Activated naive CD8-positive, alpha-beta T cell treated with anti-CD3 and anti-CD28 coated beads, Interleukin-2, amount 10 ng/mL, durations not matched to agents 7 days and 5 days (primary cell): ENCODE data around the gene ADCY1. TPM values are rescaled to one million over a fixed set of nuclear protein-coding genes. Genes with fewer than 3 reads are reported as not detected.
"Not testable (repeated sequence)": the region's sequence is repeated elsewhere in the genome, so short reads cannot be mapped to it uniquely, and the experiment has no call there.

Experiments used
- ATAC-seq: fragments of 150-1000 bp; cut with Tn5 transposase; one replicate; pipeline ENCODE4 v1.10.0; 2021; ENCODE audit warnings: low read depth, moderate library complexity
- POLR2A ChIA-PET: fragments of 350-600 bp; sonication (Branson Sonifier 250); formaldehyde crosslinking; loops from one replicate; lab custom pipeline; 2021; ENCODE audit warnings: antibody characterized with exemption; lab: Charles Lee
- DNase-seq: peaks from one replicate; pipeline ENCODE4 v3.0.0; 2021
- H3K27ac Mint-ChIP-seq: one replicate; pipeline ENCODE4 v1.8.0; 2022; ENCODE audit warnings: mild to moderate bottlenecking, mixed read lengths
- H3K27me3 Mint-ChIP-seq: one replicate; pipeline ENCODE4 v1.8.0; 2022; ENCODE audit warnings: mild to moderate bottlenecking, moderate library complexity, mixed read lengths
- H3K36me3 Mint-ChIP-seq: one replicate; pipeline ENCODE4 v1.8.0; 2021; ENCODE audit warnings: mild to moderate bottlenecking, mixed read lengths
- H3K4me1 Mint-ChIP-seq: one replicate; pipeline ENCODE4 v1.8.0; 2021; ENCODE audit warnings: mixed read lengths
- H3K4me3 Mint-ChIP-seq: one replicate; pipeline ENCODE4 v1.8.0; 2022; ENCODE audit warnings: mild to moderate bottlenecking, moderate library complexity, mixed read lengths
- H3K9me3 Mint-ChIP-seq: one replicate; pipeline ENCODE4 v1.8.0; 2021; ENCODE audit warnings: mixed read lengths
- total RNA-seq, 2 experiments: library from RNA; stranded (reverse); gene quantifications; one replicate each; pipeline ENCODE4 v1.2.3, GENCODE V29; 2021

Gene ADCY1
- total RNA-seq, 2 experiments from 2014 or later = 0.03 to 0.14 TPM

GRCh38 chr7:45713669-45714520 is 139.7 kb downstream of the ADCY1 start:
- Mint-ChIP-seq H3K36me3 (no peaks in the 10 kb centered on the region), H3K4me3 (no peak overlapping the region), H3K9me3 (no peaks in the 10 kb centered on the region), H3K27ac (no peak overlapping the region), H3K27me3 (no peaks in the 10 kb centered on the region), H3K4me1 (no peaks in the 10 kb centered on the region)
- ATAC-seq (no peak), DNase-seq (no peak)
- POLR2A ChIA-PET = no interaction called here

GRCh38 chr7:45714521-45714820 is 140.3 kb downstream of the ADCY1 start:
- no peak overlapping the region for H3K27ac Mint-ChIP-seq
- ATAC-seq = no peak
- no peaks in the 10 kb centered on the region for H3K9me3 Mint-ChIP-seq
- no peaks in the 10 kb centered on the region for H3K4me1 Mint-ChIP-seq
- POLR2A ChIA-PET = no interaction called here
- H3K27me3 Mint-ChIP-seq = no peaks in the 10 kb centered on the region
- H3K4me3 Mint-ChIP-seq = no peak overlapping the region
- H3K36me3 Mint-ChIP-seq = no peaks in the 10 kb centered on the region
- no peak for DNase-seq

- POLR2A ChIA-PET = no interaction called here
- ATAC-seq = no peak
- DNase-seq = no peak
Observed at GRCh38 chr7:45715471-45716352, 141.5 kb downstream of the ADCY1 start.

GRCh38 chr7:45716380-45717203 is 142.4 kb downstream of the ADCY1 start:
- Mint-ChIP-seq H3K9me3 (no peaks in the 10 kb centered on the region), H3K4me3 (no peak overlapping the region), H3K27ac (no peak overlapping the region), H3K27me3 (no peaks in the 10 kb centered on the region), H3K36me3 (no peaks in the 10 kb centered on the region), H3K4me1 (no peaks in the 10 kb centered on the region)
- DNase-seq = no peak
- POLR2A ChIA-PET = no interaction called here
- ATAC-seq = no peak

More at GRCh38 chr7:45715471-45716352, 141.5 kb downstream of the ADCY1 start:
- no peak overlapping the region for H3K4me3 Mint-ChIP-seq
- no peak overlapping the region for H3K27ac Mint-ChIP-seq
- no peaks in the 10 kb centered on the region for H3K27me3 Mint-ChIP-seq
- H3K9me3 Mint-ChIP-seq = no peaks in the 10 kb centered on the region
- no peaks in the 10 kb centered on the region for H3K36me3 Mint-ChIP-seq
- no peaks in the 10 kb centered on the region for H3K4me1 Mint-ChIP-seq

DNA sequence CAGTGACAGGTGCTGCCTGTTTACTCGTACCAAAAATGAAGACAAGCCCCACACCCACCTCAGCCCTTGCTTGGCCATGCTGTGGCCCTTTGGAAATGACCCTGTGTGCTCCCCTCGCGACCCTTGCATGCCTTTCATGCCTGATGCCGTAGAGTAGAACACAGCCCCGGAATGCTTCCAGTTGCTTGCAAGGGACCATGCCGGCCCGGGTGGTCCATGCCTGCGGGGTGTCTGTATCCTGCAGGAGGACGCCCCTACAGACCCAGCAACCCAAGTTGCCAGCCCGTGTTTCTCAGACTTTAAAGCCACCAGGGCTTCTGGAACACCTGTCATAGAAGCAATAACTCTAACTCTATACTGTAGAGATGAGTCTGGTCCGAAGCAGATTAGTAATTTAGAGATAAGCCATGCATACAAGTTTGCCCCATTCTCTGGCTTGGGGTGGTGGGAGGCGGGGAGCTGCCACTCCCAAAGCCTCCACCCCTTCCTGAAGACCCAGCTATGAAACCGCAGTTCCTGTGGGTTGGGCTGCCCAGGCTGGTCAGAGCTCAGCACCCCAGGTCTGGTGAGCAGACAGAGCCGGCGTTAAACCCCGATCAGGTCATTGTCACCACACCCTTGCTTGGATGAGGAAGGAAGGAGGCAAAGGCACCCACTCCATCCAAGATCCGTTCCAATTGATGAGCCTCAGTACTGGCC is 143.5 kb downstream of the ADCY1 start:
- Mint-ChIP-seq H3K27me3 (no peaks in the 10 kb centered on the region), H3K4me3 (no peak overlapping the region), H3K36me3 (peaks cover 3% of the 10 kb centered on the region), H3K27ac (no peak overlapping the region), H3K4me1 (no peaks in the 10 kb centered on the region), H3K9me3 (no peaks in the 10 kb centered on the region)
- POLR2A ChIA-PET = no interaction called here
- ATAC-seq (no peak), DNase-seq (no peak)

GRCh38 chr7:45718464-45719330 is 144.5 kb downstream of the ADCY1 start:
- Mint-ChIP-seq H3K9me3 (no peaks in the 10 kb centered on the region), H3K36me3 (peaks cover 6% of the 10 kb centered on the region), H3K4me1 (no peaks in the 10 kb centered on the region), H3K27ac (no peak overlapping the region), H3K27me3 (no peaks in the 10 kb centered on the region), H3K4me3 (no peak overlapping the region)
- POLR2A ChIA-PET = no interaction called here
- no peak for DNase-seq
- ATAC-seq = no peak

- ATAC-seq (no peak), DNase-seq (no peak)
- Mint-ChIP-seq H3K4me1 (no peaks in the 10 kb centered on the region), H3K27me3 (no peaks in the 10 kb centered on the region), H3K36me3 (peaks cover 24% of the 10 kb centered on the region), H3K9me3 (no peaks in the 10 kb centered on the region), H3K4me3 (no peak overlapping the region), H3K27ac (no peak overlapping the region)
- POLR2A ChIA-PET = no interaction called here
Observed at GRCh38 chr7:45720989-45721388, 146.8 kb downstream of the ADCY1 start.

DNA sequence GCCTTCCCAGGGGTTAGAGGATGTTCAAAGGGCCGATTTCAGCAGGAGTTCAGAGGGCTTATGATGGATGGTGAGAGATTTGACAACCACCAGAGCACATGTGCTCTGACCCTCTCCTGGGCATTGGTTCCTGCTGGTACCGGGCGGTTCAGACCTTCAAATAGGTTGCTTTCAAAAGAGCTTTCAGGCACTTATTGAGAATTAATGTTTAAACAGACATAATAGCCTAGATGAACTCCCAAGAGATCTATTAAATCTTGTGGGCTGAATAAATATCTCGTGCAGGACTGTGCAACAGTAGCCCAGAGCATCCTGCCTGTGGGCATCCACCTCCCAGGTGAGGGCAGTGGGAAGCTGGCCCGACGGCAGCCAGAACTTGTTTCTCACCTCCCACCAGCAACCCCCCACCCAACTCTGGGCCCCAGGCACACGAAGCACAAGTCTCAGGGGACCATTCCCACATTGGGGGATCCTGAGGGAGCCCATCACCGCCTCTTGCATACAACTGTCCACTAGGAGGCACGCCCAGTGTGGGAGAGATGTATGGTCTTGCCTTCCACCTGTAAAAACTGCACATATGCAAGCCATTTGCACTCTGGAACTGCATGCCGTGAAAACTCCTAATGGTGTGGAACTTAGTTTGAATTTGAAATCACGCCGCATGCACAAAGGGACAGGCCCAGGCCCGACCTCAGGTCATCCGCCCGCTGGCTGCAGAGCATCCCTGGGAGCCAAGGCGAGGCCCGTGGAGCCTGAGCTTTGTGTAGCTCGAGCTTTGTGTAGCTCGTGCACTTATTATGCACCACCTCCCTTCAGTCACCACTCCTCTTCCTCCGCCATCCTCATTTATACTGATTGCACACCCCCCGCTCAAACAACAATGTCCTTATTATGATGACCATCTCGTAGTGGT is 147.8 kb downstream of the ADCY1 start:
- H3K9me3 Mint-ChIP-seq = no peaks in the 10 kb centered on the region
- POLR2A ChIA-PET = no interaction called here
- no peaks in the 10 kb centered on the region for H3K4me1 Mint-ChIP-seq
- H3K27ac Mint-ChIP-seq = no peak overlapping the region
- ATAC-seq = no peak
- H3K27me3 Mint-ChIP-seq = no peaks in the 10 kb centered on the region
- no peak for DNase-seq
- no peak overlapping the region for H3K4me3 Mint-ChIP-seq
- peaks cover 31% of the 10 kb centered on the region for H3K36me3 Mint-ChIP-seq

- not testable (repeated sequence) for H3K27me3 Mint-ChIP-seq, H3K9me3 Mint-ChIP-seq, H3K27ac Mint-ChIP-seq, DNase-seq, ATAC-seq, H3K4me3 Mint-ChIP-seq, H3K4me1 Mint-ChIP-seq
- H3K36me3 Mint-ChIP-seq = peaks cover 43% of the 10 kb centered on the region
- POLR2A ChIA-PET = interaction anchor here (0.8 kb wide), 1 partner anchor 44 kb away, joined by 5 read pairs; no protein-coding TSS in a partner anchor
Observed at GRCh38 chr7:45725231-45725630, 151.1 kb downstream of the ADCY1 start.

DNA sequence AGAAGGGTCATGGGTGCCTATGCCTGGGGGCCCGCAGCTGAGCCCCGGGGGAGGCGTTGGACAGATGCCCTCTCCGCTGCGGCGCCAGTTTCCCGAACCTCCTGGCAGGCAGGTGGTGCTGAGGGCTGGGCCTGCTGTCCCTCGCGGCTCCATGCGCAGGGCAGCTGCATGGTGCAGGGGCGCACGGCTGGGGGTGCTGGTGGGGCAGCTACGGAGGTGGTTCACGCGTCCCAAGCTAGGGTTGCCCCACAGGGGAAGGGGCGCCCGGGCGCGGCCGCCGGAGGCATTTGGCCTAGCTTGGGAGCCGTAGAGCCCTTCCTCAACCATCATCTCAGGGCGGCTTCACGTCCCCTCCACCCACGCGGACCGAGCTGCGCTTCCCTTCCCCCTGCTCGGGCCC is 152.7 kb downstream of the ADCY1 start:
- no peak for DNase-seq
- Mint-ChIP-seq H3K36me3 (peaks cover 43% of the 10 kb centered on the region), H3K27ac (no peak overlapping the region), H3K4me1 (no peaks in the 10 kb centered on the region), H3K9me3 (peaks cover 6% of the 10 kb centered on the region), H3K27me3 (no peaks in the 10 kb centered on the region), H3K4me3 (no peak overlapping the region)
- no peak for ATAC-seq
- POLR2A ChIA-PET = no interaction called here

GRCh38 chr7:45731692-45732443 is 157.7 kb downstream of the ADCY1 start:
- H3K4me1 Mint-ChIP-seq, DNase-seq, H3K9me3 Mint-ChIP-seq, H3K27me3 Mint-ChIP-seq, H3K27ac Mint-ChIP-seq, ATAC-seq, POLR2A ChIA-PET, H3K4me3 Mint-ChIP-seq: not testable (repeated sequence)
- peaks cover 17% of the 10 kb centered on the region for H3K36me3 Mint-ChIP-seq
